ENCODE data around the gene DAB2IP.
"Not testable (repeated sequence)": the region's sequence is repeated elsewhere in the genome, so short reads cannot be mapped to it uniquely, and the experiment has no call there.

Gene DAB2IP

DNA sequence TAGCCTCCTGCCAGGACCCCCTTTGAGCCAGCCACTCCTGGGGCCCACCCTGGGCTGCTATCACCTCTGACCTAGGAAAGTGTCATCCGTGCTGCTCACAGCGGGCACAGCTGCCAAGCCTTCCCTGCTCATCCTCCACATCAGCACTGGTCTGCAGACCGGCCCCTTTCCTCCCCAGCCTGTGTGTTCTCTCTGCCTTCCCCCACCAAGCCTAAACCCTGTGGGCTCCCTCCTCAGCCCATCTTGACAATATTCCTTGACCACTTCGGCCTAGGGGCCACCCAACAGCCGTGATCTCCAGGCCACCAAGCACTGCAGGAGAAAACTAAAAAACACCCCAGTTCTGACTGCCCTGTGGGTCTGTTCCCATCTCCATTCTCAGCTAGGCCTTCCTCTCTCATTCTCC is 135.1 kb downstream of the DAB2IP start:
- no peaks in the 10 kb centered on the region for H3K9me3 Mint-ChIP-seq
- TF ChIP-seq CTCF (IDR thresholded peaks at IDR 0.05; ENCODE audit: unreplicated experiment in 3 of 3): no peak
- H3K27ac Mint-ChIP-seq: peak overlapping the region in 1 of 3 experiments; percentile 66
- peaks cover 4% of the 10 kb centered on the region for H3K27me3 Mint-ChIP-seq (ENCODE audit: low read depth)
- peaks cover 9% of the 10 kb centered on the region for H3K36me3 Mint-ChIP-seq (ENCODE audit: low read depth)
- no peak overlapping the region for H3K4me3 Mint-ChIP-seq
- peaks cover 27% of the 10 kb centered on the region for H3K4me1 Mint-ChIP-seq

- H3K27ac Mint-ChIP-seq: peak overlapping the region in 1 of 3 experiments; percentile 66
- no peak for TF ChIP-seq CTCF (IDR thresholded peaks at IDR 0.05; ENCODE audit: unreplicated experiment in 3 of 3)
- no peak overlapping the region for H3K4me3 Mint-ChIP-seq
- peaks cover 4% of the 10 kb centered on the region for H3K27me3 Mint-ChIP-seq (ENCODE audit: low read depth)
- H3K4me1 Mint-ChIP-seq: peaks cover 27% of the 10 kb centered on the region
- no peaks in the 10 kb centered on the region for H3K9me3 Mint-ChIP-seq
- H3K36me3 Mint-ChIP-seq (ENCODE audit: low read depth): peaks cover 7% of the 10 kb centered on the region
Measured at GRCh38 chr9:121786998-121787422, 135.6 kb downstream of the DAB2IP start.

DNA sequence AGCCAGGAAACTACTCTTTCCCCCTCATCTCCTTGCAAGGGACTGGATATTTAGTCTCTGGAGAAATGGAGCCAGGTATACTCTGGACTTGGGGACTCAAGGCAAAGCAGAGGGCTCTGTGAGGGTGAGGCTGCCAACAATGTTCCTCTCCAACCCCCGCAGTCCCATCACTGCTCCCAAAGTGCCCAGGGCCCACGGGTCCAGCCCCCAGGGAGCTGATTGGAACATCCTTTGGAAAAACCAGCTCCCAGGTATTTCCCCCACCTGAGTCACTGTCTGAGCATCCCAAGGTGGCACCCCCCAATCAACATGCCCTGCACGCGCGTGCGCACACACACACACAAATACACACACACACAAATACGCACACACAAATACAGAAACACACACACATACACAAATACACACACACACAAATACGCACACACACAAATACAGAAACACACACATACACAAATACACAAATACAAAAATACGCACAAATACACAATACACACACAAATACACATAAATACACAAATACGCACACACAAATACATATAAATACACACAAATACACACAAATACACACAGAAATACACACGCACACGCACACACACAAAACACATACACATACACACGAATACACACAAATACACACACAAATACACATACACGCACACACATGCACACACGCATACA is 137.4 kb downstream of the DAB2IP start:
- H3K4me1 Mint-ChIP-seq: peaks cover 22% of the 10 kb centered on the region
- no peaks in the 10 kb centered on the region for H3K9me3 Mint-ChIP-seq
- H3K4me3 Mint-ChIP-seq: no peak overlapping the region
- H3K36me3 Mint-ChIP-seq (ENCODE audit: low read depth): no peaks in the 10 kb centered on the region
- no peak overlapping the region for H3K27ac Mint-ChIP-seq
- H3K27me3 Mint-ChIP-seq (ENCODE audit: low read depth): peaks cover 4% of the 10 kb centered on the region
- no peak for TF ChIP-seq CTCF (IDR thresholded peaks at IDR 0.05; ENCODE audit: unreplicated experiment in 3 of 3)

GRCh38 chr9:121790841-121791240 is 139.4 kb downstream of the DAB2IP start:
- TF ChIP-seq CTCF (IDR thresholded peaks at IDR 0.05; ENCODE audit: unreplicated experiment in 3 of 3): no peak
- Mint-ChIP-seq H3K4me1 (peaks cover 8% of the 10 kb centered on the region), H3K36me3 (ENCODE audit: low read depth) (no peaks in the 10 kb centered on the region), H3K4me3 (no peak overlapping the region), H3K9me3 (no peaks in the 10 kb centered on the region), H3K27ac (no peak overlapping the region), H3K27me3 (ENCODE audit: low read depth) (peaks cover 4% of the 10 kb centered on the region)

GRCh38 chr9:121792476-121792875 is 141.0 kb downstream of the DAB2IP start:
- H3K4me3 Mint-ChIP-seq; H3K9me3 Mint-ChIP-seq; H3K27me3 Mint-ChIP-seq (ENCODE audit: low read depth); H3K4me1 Mint-ChIP-seq; H3K27ac Mint-ChIP-seq; H3K36me3 Mint-ChIP-seq (ENCODE audit: low read depth): not testable (repeated sequence)

DNA sequence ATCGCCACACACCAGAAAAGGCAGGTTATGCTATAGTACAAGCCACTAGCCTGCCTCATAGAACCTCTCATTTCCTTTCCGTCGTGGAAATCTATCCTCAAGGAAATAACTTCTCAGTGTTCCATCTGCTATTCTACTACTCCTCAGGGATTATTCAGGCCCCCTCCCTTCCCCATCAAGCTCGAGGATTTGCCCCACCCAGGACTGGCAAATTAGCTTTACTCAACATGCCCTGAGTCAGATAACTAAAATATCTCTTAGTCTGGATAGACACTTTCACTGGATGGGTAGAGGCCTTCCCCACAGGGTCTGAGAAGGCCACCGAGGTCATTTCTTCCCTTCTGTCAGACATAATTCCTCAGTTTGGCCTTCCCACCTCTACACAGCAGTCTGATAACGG is 142.9 kb downstream of the DAB2IP start:
- not testable (repeated sequence) for H3K9me3 Mint-ChIP-seq; H3K27ac Mint-ChIP-seq; H3K4me3 Mint-ChIP-seq; H3K27me3 Mint-ChIP-seq (ENCODE audit: low read depth); H3K4me1 Mint-ChIP-seq; H3K36me3 Mint-ChIP-seq (ENCODE audit: low read depth)

DNA sequence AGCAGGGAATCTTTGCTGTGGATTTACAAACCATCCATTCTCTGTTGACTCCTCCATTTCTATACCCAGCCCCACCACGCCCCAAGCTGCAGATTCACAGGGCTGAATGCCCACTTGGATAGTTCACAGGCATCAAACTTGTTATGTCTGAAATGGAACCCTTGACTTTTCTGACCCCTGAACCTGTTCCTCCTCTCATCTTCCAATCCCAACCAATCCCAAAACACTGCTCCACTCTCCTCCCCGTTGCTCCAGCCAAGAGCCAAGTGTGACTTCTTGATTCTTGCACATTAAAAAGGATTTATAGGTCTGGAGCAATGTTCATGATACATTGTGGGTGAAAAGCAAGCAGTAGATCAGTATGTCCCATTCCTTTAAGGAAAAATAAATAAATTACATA is 145.6 kb downstream of the DAB2IP start:
- Mint-ChIP-seq H3K27me3 (ENCODE audit: low read depth) (peaks cover 6% of the 10 kb centered on the region), H3K27ac (no peak overlapping the region), H3K9me3 (no peaks in the 10 kb centered on the region), H3K4me1 (peaks cover 7% of the 10 kb centered on the region), H3K36me3 (ENCODE audit: low read depth) (no peaks in the 10 kb centered on the region), H3K4me3 (no peak overlapping the region)
- TF ChIP-seq CTCF (IDR thresholded peaks at IDR 0.05; ENCODE audit: unreplicated experiment in 3 of 3): no peak

Measured in nephron (organoid).